ENCODE measurements around the gene SYCP3. TPM values are rescaled to one million over a fixed set of nuclear protein-coding genes. Genes with fewer than 3 reads are reported as not detected.

The SYCP3 gene
- total and polyA plus RNA-seq, 2 of the 13 experiments (the other 11 are each of a cell fraction or from before 2014, with no cell fraction given), result not detected

DNA sequence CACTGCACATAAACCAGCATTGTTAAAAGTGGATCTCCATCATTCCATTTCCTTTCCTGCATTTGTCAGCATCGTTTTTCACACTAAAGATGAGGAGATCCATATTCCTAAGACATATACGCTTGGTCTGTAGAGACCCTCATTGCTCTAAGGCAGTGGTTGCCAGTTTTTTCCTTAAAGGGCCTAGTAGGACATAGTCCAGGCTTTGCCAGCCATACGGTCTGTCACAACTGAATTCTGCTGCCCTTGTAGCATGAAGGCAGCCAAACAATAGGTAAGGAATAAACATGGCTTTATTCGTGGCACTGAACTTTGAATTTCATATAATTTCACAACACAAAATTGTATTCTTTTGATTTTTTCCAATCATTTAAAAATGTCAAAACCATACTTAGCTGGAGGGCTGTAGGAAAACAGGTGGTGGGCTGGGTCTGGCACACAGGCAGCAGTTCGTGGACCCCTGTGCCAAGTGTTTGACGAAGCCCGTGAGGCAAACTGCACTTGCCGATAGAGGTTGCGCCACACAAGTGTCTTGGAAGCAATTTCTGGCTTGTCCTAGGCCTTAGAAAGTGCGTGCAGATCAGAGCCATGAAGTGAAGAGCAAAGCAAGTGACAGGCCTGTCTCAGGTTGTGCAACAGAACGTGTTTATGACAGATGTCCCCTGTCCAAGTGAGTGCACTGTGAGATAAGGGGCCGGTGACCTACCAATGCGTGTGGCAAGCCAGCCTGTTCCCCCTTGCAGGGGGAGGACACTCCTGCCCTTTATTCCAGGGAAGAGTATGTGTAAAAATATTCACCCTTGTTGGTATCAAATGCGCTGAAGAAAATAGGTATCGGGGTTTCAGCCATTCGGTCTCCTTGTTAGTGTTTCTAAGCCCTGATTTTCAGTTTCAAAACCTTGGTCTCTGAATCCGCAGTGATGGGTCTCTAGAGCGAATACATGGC lies 42.7 kb downstream of the SYCP3 start (continued):
- TF ChIP-seq ZNF101 (CRISPR knock-in tag; IDR thresholded peaks at IDR 0.05; ENCODE audit: borderline replicate concordance, low read depth) (no peak), HMGA1 (CRISPR knock-in tag; conservative IDR thresholded peaks at IDR 0.05) (no peak), ARID4A (CRISPR knock-in tag; IDR thresholded peaks at IDR 0.05; ENCODE audit: borderline replicate concordance) (peak; percentile 85), TFE3 (CRISPR knock-in tag; IDR thresholded peaks at IDR 0.05) (peak; percentile 45), ZNF331 (CRISPR knock-in tag; IDR thresholded peaks at IDR 0.05) (peak; percentile 69), ZNF326 (CRISPR knock-in tag; IDR thresholded peaks at IDR 0.05; ENCODE audit: borderline replicate concordance) (no peak), ZNF12 (CRISPR knock-in tag; IDR thresholded peaks at IDR 0.05) (peak; percentile 91), NR2F2 (IDR thresholded peaks at IDR 0.05; ENCODE audit: borderline replicate concordance, low read depth) (peak; percentile 37; the same call in 1 of the 2 replicates), ZBTB2 (CRISPR knock-in tag; IDR thresholded peaks at IDR 0.05; ENCODE audit: low read depth) (0 out of 2 replicates have a peak, but pooled peaks have one; percentile 43), RORA (CRISPR knock-in tag; IDR thresholded peaks at IDR 0.05) (no peak), ERF (CRISPR knock-in tag; IDR thresholded peaks at IDR 0.05) (no peak)
- TF ChIP-seq, protein P1, sequence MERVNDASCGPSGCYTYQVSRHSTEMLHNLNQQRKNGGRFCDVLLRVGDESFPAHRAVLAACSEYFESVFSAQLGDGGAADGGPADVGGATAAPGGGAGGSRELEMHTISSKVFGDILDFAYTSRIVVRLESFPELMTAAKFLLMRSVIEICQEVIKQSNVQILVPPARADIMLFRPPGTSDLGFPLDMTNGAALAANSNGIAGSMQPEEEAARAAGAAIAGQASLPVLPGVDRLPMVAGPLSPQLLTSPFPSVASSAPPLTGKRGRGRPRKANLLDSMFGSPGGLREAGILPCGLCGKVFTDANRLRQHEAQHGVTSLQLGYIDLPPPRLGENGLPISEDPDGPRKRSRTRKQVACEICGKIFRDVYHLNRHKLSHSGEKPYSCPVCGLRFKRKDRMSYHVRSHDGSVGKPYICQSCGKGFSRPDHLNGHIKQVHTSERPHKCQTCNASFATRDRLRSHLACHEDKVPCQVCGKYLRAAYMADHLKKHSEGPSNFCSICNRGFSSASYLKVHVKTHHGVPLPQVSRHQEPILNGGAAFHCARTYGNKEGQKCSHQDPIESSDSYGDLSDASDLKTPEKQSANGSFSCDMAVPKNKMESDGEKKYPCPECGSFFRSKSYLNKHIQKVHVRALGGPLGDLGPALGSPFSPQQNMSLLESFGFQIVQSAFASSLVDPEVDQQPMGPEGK (CRISPR knock-in tag; IDR thresholded peaks at IDR 0.05), result peak; percentile 79
- TF ChIP-seq, protein P2, sequence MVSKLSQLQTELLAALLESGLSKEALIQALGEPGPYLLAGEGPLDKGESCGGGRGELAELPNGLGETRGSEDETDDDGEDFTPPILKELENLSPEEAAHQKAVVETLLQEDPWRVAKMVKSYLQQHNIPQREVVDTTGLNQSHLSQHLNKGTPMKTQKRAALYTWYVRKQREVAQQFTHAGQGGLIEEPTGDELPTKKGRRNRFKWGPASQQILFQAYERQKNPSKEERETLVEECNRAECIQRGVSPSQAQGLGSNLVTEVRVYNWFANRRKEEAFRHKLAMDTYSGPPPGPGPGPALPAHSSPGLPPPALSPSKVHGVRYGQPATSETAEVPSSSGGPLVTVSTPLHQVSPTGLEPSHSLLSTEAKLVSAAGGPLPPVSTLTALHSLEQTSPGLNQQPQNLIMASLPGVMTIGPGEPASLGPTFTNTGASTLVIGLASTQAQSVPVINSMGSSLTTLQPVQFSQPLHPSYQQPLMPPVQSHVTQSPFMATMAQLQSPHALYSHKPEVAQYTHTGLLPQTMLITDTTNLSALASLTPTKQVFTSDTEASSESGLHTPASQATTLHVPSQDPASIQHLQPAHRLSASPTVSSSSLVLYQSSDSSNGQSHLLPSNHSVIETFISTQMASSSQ (IDR thresholded peaks at IDR 0.05; ENCODE audit: low read depth), result 0 out of 2 replicates have a peak, but pooled peaks have one; percentile 18
- TF ChIP-seq, protein P2 (CRISPR knock-in tag; IDR thresholded peaks at IDR 0.05; ENCODE audit: borderline replicate concordance), result no peak
